ENCODE measurements around the gene C22orf15. TPM values are rescaled to one million over a fixed set of nuclear protein-coding genes. Genes with fewer than 3 reads are reported as not detected.

Gene C22orf15
- total RNA-seq, 1 donor from 2014 or later, result 2.1 TPM

DNA sequence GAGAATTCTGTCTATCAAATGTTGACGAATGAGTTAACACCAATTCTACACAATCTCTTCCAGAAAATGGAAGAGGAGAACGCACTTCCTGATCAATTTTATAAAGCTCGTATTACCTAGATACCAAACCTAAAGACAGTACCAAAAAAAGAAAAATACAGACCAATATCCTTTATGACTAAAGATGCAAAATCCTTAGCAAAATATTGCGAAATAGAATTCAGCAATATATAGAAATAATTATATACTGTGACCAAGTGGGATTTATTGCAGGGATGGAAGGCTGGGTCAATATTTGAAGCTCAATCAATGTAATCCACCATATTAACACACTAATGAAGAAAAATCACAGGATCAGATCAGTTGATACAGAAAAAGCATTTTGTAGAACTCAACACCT is 49.6 kb downstream of the C22orf15 start:
- DNase-seq (ENCODE audit: low read depth), result no peak
- TF ChIP-seq, protein P1, sequence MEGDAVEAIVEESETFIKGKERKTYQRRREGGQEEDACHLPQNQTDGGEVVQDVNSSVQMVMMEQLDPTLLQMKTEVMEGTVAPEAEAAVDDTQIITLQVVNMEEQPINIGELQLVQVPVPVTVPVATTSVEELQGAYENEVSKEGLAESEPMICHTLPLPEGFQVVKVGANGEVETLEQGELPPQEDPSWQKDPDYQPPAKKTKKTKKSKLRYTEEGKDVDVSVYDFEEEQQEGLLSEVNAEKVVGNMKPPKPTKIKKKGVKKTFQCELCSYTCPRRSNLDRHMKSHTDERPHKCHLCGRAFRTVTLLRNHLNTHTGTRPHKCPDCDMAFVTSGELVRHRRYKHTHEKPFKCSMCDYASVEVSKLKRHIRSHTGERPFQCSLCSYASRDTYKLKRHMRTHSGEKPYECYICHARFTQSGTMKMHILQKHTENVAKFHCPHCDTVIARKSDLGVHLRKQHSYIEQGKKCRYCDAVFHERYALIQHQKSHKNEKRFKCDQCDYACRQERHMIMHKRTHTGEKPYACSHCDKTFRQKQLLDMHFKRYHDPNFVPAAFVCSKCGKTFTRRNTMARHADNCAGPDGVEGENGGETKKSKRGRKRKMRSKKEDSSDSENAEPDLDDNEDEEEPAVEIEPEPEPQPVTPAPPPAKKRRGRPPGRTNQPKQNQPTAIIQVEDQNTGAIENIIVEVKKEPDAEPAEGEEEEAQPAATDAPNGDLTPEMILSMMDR (conservative IDR thresholded peaks at IDR 0.05; ENCODE audit: low read depth, low read length), result no peak
- no peak overlapping the region for H3K4me3 ChIP-seq (ENCODE audit: low read depth, low read length)

Other genes with a start within 250 kb of the C22orf15 start
- not detected in 2 replicates for gene IGLL1, start 182.7 kb upstream of the C22orf15 start, total RNA-seq
- gene DRICH1, start 130.7 kb upstream of the C22orf15 start, total RNA-seq, result not detected in 2 replicates
- not detected in 2 replicates for gene RGL4, start 72.0 kb upstream of the C22orf15 start, total RNA-seq
- gene ZNF70, start 11.9 kb upstream of the C22orf15 start, total RNA-seq, result 2.2 and 2.5 TPM in 2 replicates
- gene VPREB3, start 8.6 kb upstream of the C22orf15 start, total RNA-seq, result not detected in 2 replicates
- gene CHCHD10, start 5.0 kb downstream of the C22orf15 start, total RNA-seq, result 5.7 and 37.1 TPM in 2 replicates
- gene MMP11, start 9.9 kb downstream of the C22orf15 start, total RNA-seq, result 11.4 and 22.3 TPM in 2 replicates
- gene SMARCB1, start 24.0 kb downstream of the C22orf15 start, total RNA-seq, result 150 and 173 TPM in 2 replicates
- gene DERL3, start 76.0 kb downstream of the C22orf15 start, total RNA-seq, result 0.12 and 2.3 TPM in 2 replicates
- gene SLC2A11, start 94.9 kb downstream of the C22orf15 start, total RNA-seq, result 13.1 and 14.3 TPM in 2 replicates
- gene MIF, start 131.4 kb downstream of the C22orf15 start, total RNA-seq, result 901 and 1,073 TPM in 2 replicates
- gene GSTT2B, start 198.2 kb downstream of the C22orf15 start, total RNA-seq, result 2.1 and 8.6 TPM in 2 replicates
- gene DDTL, start 203.9 kb downstream of the C22orf15 start, total RNA-seq, result 2.1 TPM in 1 of 2 replicates, not detected in the other
- gene DDT, start 211.5 kb downstream of the C22orf15 start, total RNA-seq, result 138 and 163 TPM in 2 replicates
- 1.6 TPM in 1 of 2 replicates, not detected in the other for gene GSTT2, start 217.1 kb downstream of the C22orf15 start, total RNA-seq
- gene GSTT4, start 242.5 kb downstream of the C22orf15 start, total RNA-seq, result not detected in 2 replicates
- 21.8 and 34.0 TPM in 2 replicates for gene CABIN1, start 248.3 kb downstream of the C22orf15 start, total RNA-seq